HG02870 (cell line): ENCODE measurements around the gene DMD.

Source experiments
- ATAC-seq: cut with Tn5 transposase; IDR thresholded peaks from one replicate; pipeline ENCODE4 v1.9.1; 2021; ENCODE audit warnings: mild to moderate bottlenecking, moderate library complexity; ENCODE audit not compliant: unreplicated experiment

Gene DMD

DNA sequence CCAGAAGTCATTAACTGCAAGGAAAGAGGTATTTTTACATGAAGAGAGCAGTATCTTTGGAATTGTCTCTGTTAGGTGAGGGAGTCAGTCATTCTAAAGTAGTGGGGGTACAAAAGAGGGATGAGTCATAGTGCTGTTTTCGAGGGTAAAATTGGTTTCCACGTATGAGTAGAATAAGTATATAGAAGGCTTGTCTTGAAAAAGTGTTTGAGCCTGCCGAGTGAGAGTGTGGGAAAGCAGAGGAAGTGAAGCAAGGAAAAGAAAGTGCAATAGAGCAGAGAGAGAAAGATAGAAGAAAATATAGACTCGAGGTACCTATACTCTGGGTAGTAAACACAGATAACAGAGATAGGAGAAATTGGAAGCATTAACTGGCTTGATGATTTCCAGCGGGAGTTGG is 696.4 kb downstream of the DMD start:
- peak; percentile 97 for ATAC-seq

DNA sequence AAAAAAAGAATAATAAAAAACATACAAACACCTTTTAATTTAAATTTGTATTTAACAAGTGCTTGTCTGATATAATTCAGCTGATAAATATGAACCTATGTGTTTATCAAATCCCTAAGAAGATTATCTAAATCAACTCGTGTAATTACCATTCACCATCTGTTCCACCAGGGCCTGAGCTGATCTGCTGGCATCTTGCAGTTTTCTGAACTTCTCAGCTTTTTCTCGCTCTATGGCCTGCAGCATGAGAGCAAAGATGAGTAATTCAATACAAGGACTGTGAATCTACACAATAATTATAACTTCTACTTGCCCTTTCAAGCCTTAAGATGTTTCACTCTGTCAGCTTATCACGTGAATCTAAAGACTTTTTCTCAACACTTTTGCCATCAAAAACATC is 709.7 kb downstream of the DMD start:
- no peak for ATAC-seq

DNA sequence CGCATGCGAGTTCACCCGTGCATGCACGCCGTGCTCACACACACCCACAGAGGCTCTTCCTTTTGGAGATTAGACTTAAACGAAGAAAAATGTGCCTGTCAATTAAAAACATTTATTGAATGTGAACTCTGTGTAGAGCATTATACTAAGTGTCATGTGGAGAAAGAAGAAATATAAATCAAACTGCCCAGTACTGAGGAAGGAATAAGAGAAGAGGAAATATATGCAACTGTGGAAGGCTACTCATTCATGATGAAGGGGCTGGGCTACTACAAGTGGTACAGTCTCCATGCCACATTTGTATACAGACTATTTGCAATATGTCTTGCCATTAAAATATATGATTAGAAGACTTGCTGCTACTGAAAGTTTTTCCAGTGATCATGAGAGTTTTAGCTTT is 714.7 kb downstream of the DMD start:
- no peak for ATAC-seq

DNA sequence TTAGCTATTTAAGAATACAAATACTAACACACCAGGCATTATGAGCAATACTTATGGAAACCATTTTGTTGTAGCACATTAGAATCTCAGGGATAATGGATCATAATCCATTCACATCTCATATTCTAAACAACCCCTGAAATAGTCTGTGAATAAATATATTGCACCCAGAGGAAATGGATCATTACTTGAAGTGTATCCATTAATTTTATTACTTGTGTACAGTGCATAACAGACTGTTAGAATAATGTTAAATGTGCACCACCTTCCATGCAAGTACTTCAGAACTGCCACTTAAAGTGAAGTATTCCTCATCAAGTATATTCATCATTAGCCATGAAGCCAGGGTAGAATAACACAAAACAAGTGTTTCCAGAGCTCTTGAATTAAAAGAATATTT is 715.5 kb downstream of the DMD start:
- ATAC-seq = no peak

DNA sequence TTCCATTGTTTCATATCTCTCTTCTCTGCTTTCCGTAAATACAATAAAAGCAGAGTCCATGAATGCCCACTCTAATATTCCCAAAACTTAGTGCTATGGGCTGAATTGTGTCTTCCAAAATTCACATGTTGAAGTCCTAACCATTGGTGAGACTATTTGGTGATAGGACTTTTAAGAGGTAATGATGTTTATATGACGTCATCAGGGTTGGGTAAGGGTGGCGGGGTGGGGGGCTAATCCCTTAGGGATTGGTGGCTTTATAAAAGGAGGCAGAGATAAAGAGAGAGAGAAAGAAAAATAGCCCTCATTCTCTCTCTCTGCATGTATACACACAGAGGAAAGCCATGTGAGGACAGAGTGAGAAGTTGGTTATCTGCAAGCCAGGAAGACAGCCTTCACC is 722.2 kb downstream of the DMD start:
- ATAC-seq = no peak

DNA sequence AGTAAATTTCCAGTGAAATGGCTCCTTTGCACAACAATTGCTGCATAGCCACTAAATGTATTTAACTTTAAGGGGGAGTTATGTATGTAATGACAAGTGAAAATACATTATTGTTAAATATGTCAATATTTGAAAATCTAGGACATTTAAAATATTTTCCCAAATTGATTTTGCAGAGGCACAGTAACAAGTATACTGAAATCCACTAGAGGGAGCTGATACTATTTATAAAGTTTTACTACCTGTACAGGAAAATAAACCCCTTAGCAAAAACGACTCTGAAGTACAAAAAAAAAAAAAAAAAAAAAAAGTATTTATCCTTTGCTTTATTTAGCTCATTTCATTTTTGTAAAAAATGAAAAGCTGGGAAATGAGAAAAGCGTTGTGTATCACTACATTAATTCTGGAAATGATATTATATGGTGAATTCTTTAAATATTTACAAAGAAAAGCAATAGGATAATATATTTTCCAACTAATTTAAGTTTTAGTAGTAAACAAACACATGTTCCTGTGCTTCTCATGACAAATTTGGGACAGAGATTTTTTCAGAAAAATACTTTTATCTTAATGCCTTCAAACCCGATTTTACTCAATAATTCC is 727.7 kb downstream of the DMD start:
- no peak for ATAC-seq

DNA sequence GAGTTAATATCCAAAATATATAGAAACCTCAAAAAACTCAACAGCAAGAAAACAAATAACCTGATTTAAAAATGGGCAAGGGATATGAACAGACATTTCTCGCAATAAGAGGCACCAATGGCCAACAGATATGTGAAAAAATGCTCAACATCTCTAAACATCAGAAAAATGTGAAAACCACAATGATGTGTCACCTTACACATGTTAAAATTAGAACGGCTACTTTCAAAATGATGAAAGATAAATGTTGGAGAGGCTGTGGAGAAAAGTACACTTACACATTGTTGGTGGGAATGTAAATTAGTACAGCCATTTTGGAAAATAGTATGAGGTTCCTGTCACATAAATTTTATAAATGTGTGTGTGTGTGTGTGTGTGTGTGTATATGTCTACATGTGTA is 731.3 kb downstream of the DMD start:
- no peak for ATAC-seq

DNA sequence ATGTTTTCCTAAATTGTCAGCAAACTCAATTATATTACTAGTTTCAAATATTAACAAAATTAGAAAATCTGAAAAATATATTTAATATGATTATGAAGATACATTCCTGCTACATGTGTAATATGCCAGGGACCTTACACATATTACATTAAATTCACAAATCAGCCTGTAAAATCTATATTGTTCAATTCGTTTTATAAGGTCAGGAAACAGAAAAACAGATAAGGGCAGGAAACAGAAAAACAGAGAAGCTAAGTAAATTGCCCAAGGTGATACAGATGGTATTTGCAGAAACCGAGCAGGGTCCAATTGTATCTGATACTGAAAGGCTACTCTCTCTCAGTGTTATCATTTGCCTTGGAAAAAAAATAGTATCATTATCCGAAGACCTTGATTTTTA is 739.0 kb downstream of the DMD start:
- ATAC-seq = no peak

DNA sequence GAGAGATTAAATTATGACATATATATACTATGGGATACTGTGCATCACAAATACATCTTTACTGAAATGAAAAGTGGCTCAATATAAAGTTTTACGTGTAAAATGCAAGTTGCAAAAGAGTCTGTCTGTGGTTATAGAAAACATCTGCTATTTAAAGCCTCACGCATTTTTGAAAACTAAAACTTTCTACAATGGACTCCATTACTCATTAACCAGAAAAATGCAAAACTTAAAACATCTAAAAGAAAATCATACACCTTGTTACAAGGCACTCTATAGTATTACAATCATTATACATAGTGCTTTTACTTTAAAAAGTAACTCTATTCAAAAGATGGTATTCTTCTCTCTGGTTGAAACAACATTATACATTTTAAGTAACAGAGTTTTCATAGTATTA is 755.6 kb downstream of the DMD start:
- no peak for ATAC-seq

DNA sequence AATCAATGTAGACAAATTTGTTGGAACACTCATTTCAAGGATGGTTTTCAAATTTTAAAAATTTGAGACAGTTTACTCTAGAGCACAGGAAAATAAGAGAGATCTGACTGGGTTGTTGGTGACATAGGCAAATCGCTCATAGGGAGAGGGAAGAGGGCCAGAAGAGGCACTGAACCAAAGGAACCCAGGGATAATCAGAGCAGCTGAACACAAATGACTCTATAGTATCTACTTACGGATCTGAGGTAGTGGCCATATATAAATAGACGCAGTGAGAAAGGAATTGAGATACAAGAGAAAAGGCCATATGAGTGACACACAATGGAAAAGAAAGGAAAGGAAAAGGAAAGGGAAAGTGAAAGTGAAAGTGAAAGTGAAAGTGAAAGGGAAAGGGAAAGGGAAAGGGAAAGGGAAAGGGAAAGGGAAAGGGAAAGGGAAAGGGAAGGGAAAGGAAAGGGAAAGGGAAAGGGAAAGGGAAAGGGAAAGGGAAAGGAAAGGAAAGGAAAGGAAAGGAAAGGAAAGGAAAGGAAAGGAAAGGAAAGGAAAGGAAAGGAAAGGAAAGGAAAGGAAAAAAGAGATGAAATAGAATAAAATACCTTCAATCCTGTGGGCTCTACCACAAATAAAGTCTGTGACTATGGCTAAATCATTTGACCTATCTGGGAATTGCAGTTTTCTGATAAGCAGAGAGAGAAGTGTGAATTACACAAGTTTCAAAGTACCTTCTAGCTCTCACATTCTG is 759.2 kb downstream of the DMD start:
- no peak for ATAC-seq

DNA sequence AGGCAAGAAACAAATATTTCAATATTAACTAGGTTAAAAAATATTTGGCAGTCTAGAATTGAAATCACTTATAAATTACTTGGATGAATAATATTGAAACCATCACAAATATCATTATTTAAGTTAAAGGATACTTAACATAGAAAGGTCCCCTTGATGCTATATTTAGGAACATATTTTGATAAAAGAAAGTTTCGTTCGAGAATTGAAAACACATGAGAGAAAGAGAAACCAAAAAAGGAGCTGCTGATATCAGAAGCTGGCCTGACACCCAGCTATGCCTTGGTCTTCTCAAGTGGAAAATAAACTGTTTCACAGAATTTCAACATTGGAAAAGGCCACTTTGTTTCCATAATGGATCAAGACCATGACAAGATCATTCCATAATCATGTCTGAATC is 762.4 kb downstream of the DMD start:
- ATAC-seq = peak; percentile 46

DNA sequence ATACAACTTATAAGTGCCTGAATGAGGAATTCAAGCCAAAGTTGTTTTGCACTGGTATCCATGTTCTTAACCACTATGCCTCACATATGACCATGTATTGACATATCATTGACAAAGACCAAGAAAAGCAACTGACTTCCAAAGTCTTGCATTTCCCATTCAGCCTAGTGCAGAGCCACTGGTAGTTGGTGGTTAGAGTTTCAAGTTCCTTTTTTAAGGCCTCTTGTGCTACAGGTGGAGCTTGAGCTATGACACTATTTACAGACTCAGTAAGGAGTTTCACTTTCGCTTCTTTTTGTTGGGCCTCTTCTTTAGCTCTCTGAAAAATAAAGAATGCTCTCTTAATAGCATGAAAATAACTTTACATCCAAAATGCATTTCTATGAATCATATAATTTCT is 763.0 kb downstream of the DMD start:
- peak; percentile 99 for ATAC-seq

DNA sequence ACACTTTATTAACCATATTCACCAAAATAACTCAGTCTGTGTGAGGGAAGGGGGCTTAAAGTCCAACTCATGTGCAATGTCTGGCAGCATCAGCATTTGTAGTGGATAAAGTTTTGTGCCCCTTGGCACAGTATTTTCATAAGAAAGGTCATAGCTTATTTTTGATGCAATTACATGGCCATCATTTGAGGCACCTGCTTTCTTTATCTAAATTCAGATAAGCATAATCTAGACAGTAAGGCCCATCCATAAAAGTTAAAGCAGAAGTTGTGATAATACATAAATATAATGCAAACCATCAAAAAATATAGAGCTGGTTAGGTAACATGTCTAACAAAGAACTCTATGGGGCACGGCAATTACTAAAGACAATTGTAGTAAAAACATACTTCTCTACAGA is 763.7 kb downstream of the DMD start:
- no peak for ATAC-seq

DNA sequence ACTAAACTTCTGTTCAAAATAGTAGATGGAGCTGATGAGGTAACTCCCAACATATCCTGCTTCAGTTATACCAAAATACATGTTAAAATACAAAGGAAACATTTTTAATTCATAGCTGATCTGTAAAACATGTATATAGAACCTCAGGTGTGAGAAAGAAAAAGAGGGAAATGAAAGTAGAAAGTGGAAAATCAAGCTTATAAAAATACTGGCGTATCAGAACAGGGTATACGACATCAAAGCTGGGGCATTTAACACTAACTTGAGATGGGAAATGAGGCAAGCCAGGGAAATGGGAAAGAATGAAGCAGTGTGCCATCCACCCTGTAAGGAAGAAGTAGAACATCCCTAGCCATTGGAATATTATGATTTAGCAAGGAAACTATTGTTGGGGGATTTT is 767.5 kb downstream of the DMD start:
- ATAC-seq = no peak

DNA sequence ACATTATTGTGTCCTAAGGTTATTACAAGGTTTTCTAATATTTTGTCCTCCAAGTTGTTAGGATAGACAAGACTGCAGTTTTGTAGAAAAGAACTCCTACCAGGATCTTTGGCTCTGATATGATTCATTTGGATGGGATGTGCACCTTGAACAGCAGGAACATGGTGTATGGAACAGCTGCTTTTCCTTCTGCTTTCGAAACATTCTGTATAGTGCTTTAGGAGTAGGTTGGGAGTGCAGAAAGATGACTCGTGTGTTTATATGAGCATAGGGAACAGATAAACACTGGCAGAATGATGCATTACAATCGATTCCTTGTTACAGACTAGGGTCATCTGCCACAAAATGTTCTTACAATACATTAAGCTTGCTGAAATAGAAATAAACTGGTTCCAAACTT is 790.1 kb downstream of the DMD start:
- ATAC-seq = no peak

DNA sequence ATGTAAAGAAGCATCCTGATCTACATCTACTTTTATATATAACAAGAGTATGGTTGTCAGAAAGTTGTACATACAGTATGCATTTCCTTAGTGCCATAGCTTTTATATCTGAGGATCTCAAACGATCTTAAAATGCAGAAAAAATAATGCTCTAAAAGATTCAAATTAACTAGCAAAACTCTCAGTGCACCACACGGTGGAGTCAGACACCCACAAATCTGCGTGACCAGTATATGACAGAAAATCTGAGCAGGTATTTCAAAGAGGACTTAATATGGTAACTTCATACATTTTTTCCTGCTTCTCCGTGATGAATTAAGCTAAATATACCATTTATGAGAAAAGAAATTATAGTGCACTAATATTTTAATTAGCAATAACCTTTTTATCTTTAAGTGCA is 803.0 kb downstream of the DMD start:
- peak; percentile 63 for ATAC-seq

DNA sequence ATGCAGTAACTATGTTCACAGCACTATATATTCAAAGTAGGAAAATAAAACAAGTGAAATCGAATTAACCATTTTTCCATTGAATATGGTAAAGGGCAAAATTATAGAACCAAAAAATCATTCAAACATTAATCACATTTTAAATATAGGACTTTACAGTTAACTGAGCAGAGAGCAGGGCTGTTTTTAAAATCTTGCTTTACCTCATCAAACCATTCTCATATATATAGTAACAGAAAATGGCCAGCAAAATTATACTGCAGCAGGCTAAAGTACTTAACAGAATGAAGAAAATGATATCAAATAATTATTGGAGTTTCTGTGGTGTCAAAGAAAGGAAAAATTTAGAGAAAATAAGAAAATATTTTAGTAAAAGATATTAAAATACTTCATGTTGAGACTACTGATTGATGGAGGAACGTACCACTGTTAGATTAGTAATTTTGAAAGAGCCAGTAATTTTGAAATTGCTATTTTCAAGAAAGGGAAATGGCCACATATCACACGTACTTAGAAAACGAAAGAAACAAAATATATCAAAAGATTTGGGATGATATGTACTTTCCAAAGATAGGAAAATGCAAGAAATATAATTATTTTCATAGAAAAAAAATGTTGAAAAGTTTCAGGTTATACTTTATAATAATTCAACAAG is 813.7 kb downstream of the DMD start:
- peak; percentile 89 for ATAC-seq

DNA sequence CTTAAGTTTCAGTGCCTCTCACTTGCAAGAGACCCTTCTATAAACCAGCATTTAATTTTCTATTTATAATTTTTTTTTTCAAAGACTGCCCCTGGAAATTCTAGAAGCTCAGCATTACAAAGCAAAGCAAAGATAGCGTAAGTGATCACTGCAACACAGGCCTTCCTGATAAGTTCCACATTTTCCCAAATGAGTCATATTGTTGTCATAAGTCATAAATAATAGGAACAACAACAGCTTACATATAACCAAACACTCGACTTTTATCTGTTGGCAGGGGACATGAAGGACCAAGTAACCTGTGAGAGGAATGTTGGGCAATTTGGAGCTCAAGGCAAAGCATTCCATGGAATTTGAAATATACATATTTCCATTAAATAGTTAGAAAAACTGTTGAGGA is 815.5 kb downstream of the DMD start:
- no peak for ATAC-seq

DNA sequence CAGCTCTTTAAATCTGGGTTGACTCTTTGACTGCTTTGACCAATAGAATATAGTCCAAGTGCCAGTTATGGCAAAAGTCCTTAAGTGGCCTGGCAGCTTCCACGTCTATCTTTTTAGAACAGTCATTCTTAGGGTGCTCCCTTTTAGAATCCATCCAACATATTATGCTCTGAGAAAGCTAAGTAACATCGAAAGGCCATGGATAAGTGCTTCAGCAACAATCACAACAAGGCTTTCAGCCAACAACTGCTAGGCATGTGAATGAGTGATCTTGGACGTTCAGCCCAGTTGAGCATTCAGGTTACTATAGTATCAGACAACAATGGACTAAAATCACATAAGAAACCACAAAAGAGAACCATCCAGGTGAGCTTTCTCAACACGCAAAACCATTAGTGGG is 818.7 kb downstream of the DMD start:
- no peak for ATAC-seq

DNA sequence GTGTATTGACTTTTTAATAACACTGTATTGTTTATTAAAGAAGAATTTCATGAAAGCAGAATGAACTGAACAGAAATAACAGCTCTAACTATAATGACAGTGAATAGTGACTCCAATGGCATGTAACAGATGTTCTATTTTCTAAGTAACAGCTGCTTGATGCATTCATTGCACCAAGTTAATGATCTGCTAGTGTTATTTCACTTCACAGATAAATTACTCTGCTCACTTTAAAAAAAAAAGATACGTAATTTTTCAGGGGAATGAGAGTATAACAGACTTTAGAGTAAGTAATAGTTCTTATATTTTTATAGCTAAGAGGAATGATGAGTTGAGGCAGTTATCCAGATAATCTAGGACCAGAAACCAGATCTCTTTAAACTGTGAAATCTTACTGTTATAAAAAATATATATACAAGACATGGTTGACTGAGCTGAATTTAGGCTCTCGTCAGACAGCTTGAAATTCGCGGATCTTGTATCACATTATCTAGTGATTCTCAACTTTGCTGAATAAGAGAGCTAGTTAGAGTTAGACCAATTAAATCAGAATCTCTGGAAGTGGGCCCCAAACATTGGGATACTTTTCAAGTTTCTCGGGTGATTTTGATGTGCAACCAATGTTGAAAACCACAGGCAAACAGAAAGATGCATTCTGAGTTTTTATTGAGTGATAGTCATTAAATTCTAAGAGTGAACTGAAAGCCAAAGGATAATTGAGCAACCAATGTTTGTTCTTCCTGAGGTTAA is 840.7 kb downstream of the DMD start:
- no peak for ATAC-seq

DNA sequence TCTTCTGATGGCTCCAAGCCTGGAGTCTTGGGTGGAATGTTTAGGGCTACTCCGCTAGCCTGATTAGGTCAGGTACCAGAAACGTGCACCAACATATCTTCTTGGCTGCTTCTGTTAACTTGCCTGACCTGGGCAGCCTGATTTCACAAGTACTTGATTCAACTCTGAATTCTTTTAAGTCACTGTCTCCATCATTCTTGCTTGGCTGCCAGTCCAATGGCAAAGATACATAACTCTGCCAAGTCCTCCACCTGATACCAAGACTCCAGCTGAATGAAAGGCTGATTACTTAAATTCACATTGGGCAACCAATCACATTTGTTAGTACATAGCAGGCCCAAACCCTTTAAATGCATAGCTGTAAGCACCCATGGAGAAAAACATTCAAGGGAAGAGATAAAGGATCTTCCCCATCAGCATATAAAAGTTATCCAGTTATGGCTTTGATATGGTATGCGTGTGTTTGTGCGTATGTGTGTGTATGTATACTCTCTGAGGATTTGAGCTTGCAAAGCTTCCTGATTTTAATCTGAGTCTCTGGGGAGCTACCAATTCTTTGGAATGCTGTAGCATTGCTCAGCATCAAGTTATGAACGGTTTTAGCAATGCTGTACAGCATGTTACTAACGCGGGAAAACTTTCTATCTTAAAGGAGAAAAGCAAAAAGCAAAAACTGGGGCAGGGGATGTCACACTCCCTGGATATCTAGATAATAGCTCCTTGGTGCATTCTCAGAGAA is 917.2 kb downstream of the DMD start:
- no peak for ATAC-seq
